Colonic mucosa (tissue), 4 donors: ENCODE data around the gene GRIN2A. TPM values are rescaled to one million over a fixed set of nuclear protein-coding genes. Genes with fewer than 3 reads are reported as not detected.

Experiments used
- DNase-seq: peaks from one replicate; pipeline ENCODE4 v3.0.0-alpha.2; 2020
- H3K27ac ChIP-seq: fragments of 200-600 bp; one replicate; pipeline ENCODE4 v1.8.0; 2021
- H3K27me3 ChIP-seq: fragments of 200-600 bp; one replicate; pipeline ENCODE4 v1.8.0; 2021
- H3K36me3 ChIP-seq: fragments of 200-600 bp; one replicate; pipeline ENCODE4 v1.8.0; 2021
- H3K4me1 ChIP-seq: fragments of 200-600 bp; one replicate; pipeline ENCODE4 v1.8.0; 2021; ENCODE audit warnings: mild to moderate bottlenecking
- H3K4me3 ChIP-seq: fragments of 200-600 bp; one replicate; pipeline ENCODE4 v1.8.0; 2021
- H3K9ac ChIP-seq, 2 donors: one replicate each; pipeline ENCODE4 v1.7.0; 2013; ENCODE audit warnings: control low read depth in 2 of 2, low read depth in 2 of 2, low read length in 2 of 2
- H3K9me3 ChIP-seq: fragments of 200-600 bp; one replicate; pipeline ENCODE4 v1.8.0; 2021
- intact Hi-C: fragments of 100-400 bp; cut with DNase I; formaldehyde crosslinking; loops from one replicate; pipeline ENCODE4 v1.14.1; 2022
- total RNA-seq, 2 donors: library from RNA; stranded (reverse); fragmentation: NEBNext Ultra II Directional in 1 of 2; extraction: Animal tissue kit (Norgen Biotek cat#: 25700) in 1 of 2; gene quantifications; one replicate each; pipeline ENCODE4 v1.2.1, GENCODE V29; 2021
- TF ChIP-seq, protein P1 (sequence below): fragments of 200-600 bp; IDR thresholded peaks from one replicate; pipeline ENCODE4 v1.8.0; 2022; ENCODE audit warnings: antibody characterized with exemption, mild to moderate bottlenecking
- donor health status: healthy.
- donor health status: DM: no; HTN: no; CAD: no.
- donor health status: DM: no; HTN: no; CAD: no.

GRIN2A gene
- total RNA-seq, 2 donors from 2014 or later: 0.15 to 0.40 TPM

DNA sequence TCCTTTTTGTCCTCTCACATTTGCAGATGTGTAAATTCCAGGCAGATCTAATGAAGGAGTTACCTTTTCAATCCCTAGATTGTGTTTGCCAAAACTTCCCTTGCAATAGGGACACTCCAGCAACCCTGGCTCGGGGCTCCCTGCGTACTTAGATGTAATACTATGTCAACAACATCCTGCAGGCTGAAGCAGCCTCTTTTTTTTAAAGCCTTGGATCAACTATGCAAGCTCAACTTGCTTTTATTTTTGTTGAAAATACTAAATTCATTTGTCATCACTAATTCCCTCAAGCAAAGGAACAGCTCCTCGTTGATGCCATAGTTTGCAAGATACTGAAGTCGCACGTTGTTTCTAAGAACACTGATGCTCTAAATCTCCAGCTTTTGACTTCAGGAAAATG lies 59.1 kb downstream of the GRIN2A start:
- intact Hi-C loops: no loop called here
- Histone ChIP-seq H3K4me1 (no peaks in the 10 kb centered on the region), H3K36me3 (no peaks in the 10 kb centered on the region), H3K9ac (no peak overlapping the region), H3K27me3 (no peaks in the 10 kb centered on the region), H3K9me3 (no peaks in the 10 kb centered on the region), H3K4me3 (no peak overlapping the region), H3K27ac (no peak overlapping the region)
- TF ChIP-seq, protein P1, sequence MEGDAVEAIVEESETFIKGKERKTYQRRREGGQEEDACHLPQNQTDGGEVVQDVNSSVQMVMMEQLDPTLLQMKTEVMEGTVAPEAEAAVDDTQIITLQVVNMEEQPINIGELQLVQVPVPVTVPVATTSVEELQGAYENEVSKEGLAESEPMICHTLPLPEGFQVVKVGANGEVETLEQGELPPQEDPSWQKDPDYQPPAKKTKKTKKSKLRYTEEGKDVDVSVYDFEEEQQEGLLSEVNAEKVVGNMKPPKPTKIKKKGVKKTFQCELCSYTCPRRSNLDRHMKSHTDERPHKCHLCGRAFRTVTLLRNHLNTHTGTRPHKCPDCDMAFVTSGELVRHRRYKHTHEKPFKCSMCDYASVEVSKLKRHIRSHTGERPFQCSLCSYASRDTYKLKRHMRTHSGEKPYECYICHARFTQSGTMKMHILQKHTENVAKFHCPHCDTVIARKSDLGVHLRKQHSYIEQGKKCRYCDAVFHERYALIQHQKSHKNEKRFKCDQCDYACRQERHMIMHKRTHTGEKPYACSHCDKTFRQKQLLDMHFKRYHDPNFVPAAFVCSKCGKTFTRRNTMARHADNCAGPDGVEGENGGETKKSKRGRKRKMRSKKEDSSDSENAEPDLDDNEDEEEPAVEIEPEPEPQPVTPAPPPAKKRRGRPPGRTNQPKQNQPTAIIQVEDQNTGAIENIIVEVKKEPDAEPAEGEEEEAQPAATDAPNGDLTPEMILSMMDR: no peak
- DNase-seq: no peak

DNA sequence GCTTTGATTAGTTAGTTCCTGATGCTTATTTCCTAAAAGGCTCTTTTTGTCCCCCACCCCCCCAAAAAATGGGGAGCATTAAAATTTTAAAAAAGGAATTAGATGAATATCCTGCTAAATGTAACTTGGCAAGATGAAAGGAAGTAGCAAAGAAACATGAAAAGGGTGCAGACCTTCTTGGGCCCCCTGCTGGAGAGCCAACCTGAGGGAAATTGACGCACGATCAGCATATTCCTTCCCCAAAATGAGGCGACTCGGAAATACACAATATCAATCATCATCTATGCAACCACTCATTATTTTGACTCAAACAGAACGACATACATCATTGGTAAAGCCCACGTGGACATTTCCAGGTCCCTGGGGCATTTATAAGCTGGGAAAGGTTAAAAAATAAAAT lies 59.7 kb downstream of the GRIN2A start:
- TF ChIP-seq, protein P1: no peak
- intact Hi-C loops: no loop called here
- DNase-seq: no peak
- Histone ChIP-seq H3K9ac (no peak overlapping the region), H3K27me3 (no peaks in the 10 kb centered on the region), H3K9me3 (no peaks in the 10 kb centered on the region), H3K36me3 (no peaks in the 10 kb centered on the region), H3K4me3 (no peak overlapping the region), H3K27ac (no peak overlapping the region), H3K4me1 (no peaks in the 10 kb centered on the region)

DNA sequence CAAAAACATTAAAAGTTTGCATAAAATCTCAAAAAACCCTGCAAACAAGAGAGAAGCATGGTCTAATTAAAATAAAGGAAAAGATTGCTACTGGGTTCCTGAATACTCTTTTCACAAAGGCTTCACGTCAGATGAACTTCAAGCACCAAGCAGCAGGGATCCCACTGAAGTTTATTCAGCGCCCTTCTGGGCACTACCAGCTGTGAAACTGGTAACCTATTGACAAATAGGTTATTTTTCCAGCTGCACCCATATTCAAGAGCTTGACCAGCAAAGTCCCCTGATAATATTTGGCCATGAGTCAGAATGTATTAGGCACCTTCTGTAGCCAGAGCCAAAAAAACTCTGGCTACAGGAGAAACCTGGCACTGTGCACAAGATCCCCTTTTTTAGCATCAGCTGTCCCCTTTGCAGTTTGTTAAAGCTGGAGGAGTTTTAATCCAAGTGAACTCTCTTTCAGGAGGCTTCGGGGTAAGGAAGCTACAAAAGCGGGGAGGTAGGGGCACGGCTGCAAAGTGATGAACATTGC lies 60.3 kb downstream of the GRIN2A start:
- Histone ChIP-seq H3K27ac (no peak overlapping the region), H3K4me1 (no peaks in the 10 kb centered on the region), H3K9ac (no peak overlapping the region), H3K36me3 (no peaks in the 10 kb centered on the region), H3K9me3 (no peaks in the 10 kb centered on the region), H3K4me3 (no peak overlapping the region), H3K27me3 (no peaks in the 10 kb centered on the region)
- no peak for DNase-seq
- TF ChIP-seq, protein P1: no peak
- intact Hi-C loops: no loop called here

DNA sequence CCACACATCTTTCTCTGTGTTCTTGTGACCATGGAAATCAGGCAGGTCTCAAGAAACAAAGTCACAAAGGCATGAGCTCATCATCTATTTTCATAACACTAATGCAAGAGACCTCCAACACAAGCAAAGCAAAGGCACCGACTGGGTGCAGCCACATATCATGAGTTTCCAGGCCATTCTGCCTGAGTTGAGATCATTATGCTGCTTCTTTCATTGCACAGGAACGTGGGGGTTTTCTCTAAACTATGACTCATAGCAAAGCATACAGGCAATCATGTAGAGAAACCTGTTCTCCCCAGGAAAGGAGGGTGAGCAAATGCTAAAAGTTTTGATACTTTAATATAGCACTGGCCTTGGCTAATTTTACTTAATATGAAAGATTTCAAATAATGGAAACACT lies 60.7 kb downstream of the GRIN2A start:
- Histone ChIP-seq H3K36me3 (no peaks in the 10 kb centered on the region), H3K4me3 (no peak overlapping the region), H3K27me3 (no peaks in the 10 kb centered on the region), H3K27ac (no peak overlapping the region), H3K4me1 (no peaks in the 10 kb centered on the region), H3K9ac (no peak overlapping the region), H3K9me3 (no peaks in the 10 kb centered on the region)
- intact Hi-C loops: no loop called here
- no peak for DNase-seq
- TF ChIP-seq, protein P1: no peak

DNA sequence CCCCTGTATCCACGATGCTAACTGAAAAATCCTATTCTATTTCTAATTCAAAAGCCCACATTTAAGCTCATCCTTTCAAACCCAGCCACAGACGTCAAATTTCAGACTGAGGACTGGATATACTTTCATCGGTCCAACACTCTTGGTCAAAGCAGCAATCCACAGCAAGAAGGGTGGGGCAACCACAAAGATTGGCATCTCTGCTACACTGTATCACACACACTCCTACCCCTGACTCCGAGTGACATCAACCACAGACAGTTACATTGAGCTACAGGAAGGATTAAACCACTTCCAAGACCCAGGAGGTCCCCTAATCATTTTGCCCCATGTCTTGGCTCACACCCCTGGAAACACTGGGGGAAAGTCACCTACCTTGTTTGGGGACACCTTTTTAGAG lies 61.3 kb downstream of the GRIN2A start:
- no peaks in the 10 kb centered on the region for H3K9me3 ChIP-seq
- DNase-seq: no peak
- H3K4me1 ChIP-seq: no peaks in the 10 kb centered on the region
- TF ChIP-seq, protein P1: no peak
- no peaks in the 10 kb centered on the region for H3K27me3 ChIP-seq
- H3K36me3 ChIP-seq: no peaks in the 10 kb centered on the region
- H3K27ac ChIP-seq: no peak overlapping the region
- H3K9ac ChIP-seq: no peak overlapping the region
- intact Hi-C loops: no loop called here
- no peak overlapping the region for H3K4me3 ChIP-seq
